Embryonic facial prominence (tissue), 1 donor: ENCODE data around the gene COPS4.
A peak's percentile ranks its signal among the peaks of the same experiment; 100 is the strongest.
"Not testable (repeated sequence)": the region's sequence is repeated elsewhere in the genome, so short reads cannot be mapped to it uniquely, and the experiment has no call there.

Source experiments
- DNase-seq: peaks from one replicate; pipeline ENCODE4 v3.0.0-alpha.2; 2016; ENCODE audit errors: extremely low spot score

COPS4 gene

GRCh38 chr4:83083925-83084475 lies 49.0 kb downstream of the COPS4 start:
- no peak for DNase-seq

- not testable (repeated sequence) for DNase-seq
These were observed 50.0 kb downstream of the COPS4 start for GRCh38 chr4:83084956-83085355.

GRCh38 chr4:83089410-83090157 lies 54.6 kb downstream of the COPS4 start:
- no peak for DNase-seq

- no peak for DNase-seq
These were observed 58.2 kb downstream of the COPS4 start for GRCh38 chr4:83093060-83093640.

GRCh38 chr4:83096397-83096796 lies 61.4 kb downstream of the COPS4 start:
- DNase-seq, result no peak

GRCh38 chr4:83104991-83105390 lies 70.0 kb downstream of the COPS4 start:
- no peak for DNase-seq

- no peak for DNase-seq
These were observed 72.6 kb downstream of the COPS4 start for GRCh38 chr4:83107631-83108030.

GRCh38 chr4:83108101-83108861 lies 73.3 kb downstream of the COPS4 start:
- no peak for DNase-seq

- no peak for DNase-seq
These were observed 74.7 kb downstream of the COPS4 start for GRCh38 chr4:83109480-83110222.

GRCh38 chr4:83110223-83110945 lies 75.4 kb downstream of the COPS4 start:
- peak; percentile 46 for DNase-seq

- DNase-seq, result no peak
These were observed 76.2 kb downstream of the COPS4 start for GRCh38 chr4:83110970-83111750.

GRCh38 chr4:83111751-83112141 lies 76.8 kb downstream of the COPS4 start:
- not testable (repeated sequence) for DNase-seq

GRCh38 chr4:83112231-83112630 lies 77.2 kb downstream of the COPS4 start:
- DNase-seq, result no peak

GRCh38 chr4:83112678-83113428 lies 77.9 kb downstream of the COPS4 start:
- DNase-seq, result no peak

GRCh38 chr4:83113429-83113786 lies 78.4 kb downstream of the COPS4 start:
- no peak for DNase-seq

GRCh38 chr4:83114576-83114975 lies 79.6 kb downstream of the COPS4 start, which contains the start of gene PLAC8:
Gene PLAC8 (minus strand): TSS chr4:83114729. CDS start chr4:83107921, 6,808 bp downstream.
- DNase-seq, result no peak

- no peak for DNase-seq
These were observed 80.0 kb downstream of the COPS4 start for GRCh38 chr4:83115000-83115399.

GRCh38 chr4:83115656-83116285 lies 80.8 kb downstream of the COPS4 start:
- DNase-seq, result no peak

- DNase-seq, result no peak
These were observed 83.9 kb downstream of the COPS4 start for GRCh38 chr4:83118869-83119268.
